ENCODE results near the gene PMPCA.

PMPCA gene

GRCh38 chr9:136410500-136411287 lies at the start of gene PMPCA, which contains the start of gene ENTR1:
Gene PMPCA (plus strand): TSS chr9:136410658. CDS start chr9:136410669, 11 bp downstream.
Gene ENTR1 (minus strand): TSS chr9:136410614. CDS start chr9:136410397, 217 bp downstream.
- TF ChIP-seq GATA2 (IDR thresholded peaks at IDR 0.05; ENCODE audit: low read depth, low read length): no peak
- no peak for TF ChIP-seq GATA3 (IDR thresholded peaks at IDR 0.05; ENCODE audit: low read depth, low read length)

GRCh38 chr9:136361047-136361753 lies 49.3 kb upstream of the PMPCA start:
- TF ChIP-seq GATA3 (IDR thresholded peaks at IDR 0.05; ENCODE audit: low read depth, low read length) (no peak), GATA2 (IDR thresholded peaks at IDR 0.05; ENCODE audit: low read depth, low read length) (no peak)

- TF ChIP-seq GATA3 (IDR thresholded peaks at IDR 0.05; ENCODE audit: low read depth, low read length): no peak
Observed at GRCh38 chr9:136361754-136362449, 48.6 kb upstream of the PMPCA start.

- TF ChIP-seq GATA3 (IDR thresholded peaks at IDR 0.05; ENCODE audit: low read depth, low read length): no peak
- TF ChIP-seq GATA2 (IDR thresholded peaks at IDR 0.05; ENCODE audit: low read depth, low read length): no peak
Observed at GRCh38 chr9:136362450-136362784, 48.0 kb upstream of the PMPCA start.

- TF ChIP-seq GATA2 (IDR thresholded peaks at IDR 0.05; ENCODE audit: low read depth, low read length): no peak
- no peak for TF ChIP-seq GATA3 (IDR thresholded peaks at IDR 0.05; ENCODE audit: low read depth, low read length)
Observed at GRCh38 chr9:136363106-136363948, 47.1 kb upstream of the PMPCA start, which contains the start of gene DNLZ. Gene DNLZ (minus strand): TSS chr9:136363744. CDS start chr9:136363714, 30 bp downstream.

GRCh38 chr9:136363949-136364748 lies 46.3 kb upstream of the PMPCA start:
- TF ChIP-seq GATA3 (IDR thresholded peaks at IDR 0.05; ENCODE audit: low read depth, low read length) (no peak), GATA2 (IDR thresholded peaks at IDR 0.05; ENCODE audit: low read depth, low read length) (no peak)

GRCh38 chr9:136364942-136365774 lies 45.3 kb upstream of the PMPCA start:
- TF ChIP-seq GATA3 (IDR thresholded peaks at IDR 0.05; ENCODE audit: low read depth, low read length) (no peak), GATA2 (IDR thresholded peaks at IDR 0.05; ENCODE audit: low read depth, low read length) (no peak)

- TF ChIP-seq GATA3 (IDR thresholded peaks at IDR 0.05; ENCODE audit: low read depth, low read length): no peak
- no peak for TF ChIP-seq GATA2 (IDR thresholded peaks at IDR 0.05; ENCODE audit: low read depth, low read length)
Observed at GRCh38 chr9:136365775-136366222, 44.7 kb upstream of the PMPCA start.

- TF ChIP-seq GATA2 (IDR thresholded peaks at IDR 0.05; ENCODE audit: low read depth, low read length) (no peak), GATA3 (IDR thresholded peaks at IDR 0.05; ENCODE audit: low read depth, low read length) (no peak)
Observed at GRCh38 chr9:136366826-136367225, 43.6 kb upstream of the PMPCA start.

- TF ChIP-seq GATA2 (IDR thresholded peaks at IDR 0.05; ENCODE audit: low read depth, low read length): no peak
Observed at GRCh38 chr9:136367296-136368145, 42.9 kb upstream of the PMPCA start.

- TF ChIP-seq GATA3 (IDR thresholded peaks at IDR 0.05; ENCODE audit: low read depth, low read length) (no peak), GATA2 (IDR thresholded peaks at IDR 0.05; ENCODE audit: low read depth, low read length) (no peak)
Observed at GRCh38 chr9:136368190-136368589, 42.3 kb upstream of the PMPCA start.
